ENCODE measurements around the gene AFF3.

AFF3 gene

GRCh38 chr2:99794414-99794813 is 348.0 kb downstream of the AFF3 start:
- DNase-seq (ENCODE audit: extremely low read depth, low read depth), result no peak
- TF ChIP-seq, protein P1, sequence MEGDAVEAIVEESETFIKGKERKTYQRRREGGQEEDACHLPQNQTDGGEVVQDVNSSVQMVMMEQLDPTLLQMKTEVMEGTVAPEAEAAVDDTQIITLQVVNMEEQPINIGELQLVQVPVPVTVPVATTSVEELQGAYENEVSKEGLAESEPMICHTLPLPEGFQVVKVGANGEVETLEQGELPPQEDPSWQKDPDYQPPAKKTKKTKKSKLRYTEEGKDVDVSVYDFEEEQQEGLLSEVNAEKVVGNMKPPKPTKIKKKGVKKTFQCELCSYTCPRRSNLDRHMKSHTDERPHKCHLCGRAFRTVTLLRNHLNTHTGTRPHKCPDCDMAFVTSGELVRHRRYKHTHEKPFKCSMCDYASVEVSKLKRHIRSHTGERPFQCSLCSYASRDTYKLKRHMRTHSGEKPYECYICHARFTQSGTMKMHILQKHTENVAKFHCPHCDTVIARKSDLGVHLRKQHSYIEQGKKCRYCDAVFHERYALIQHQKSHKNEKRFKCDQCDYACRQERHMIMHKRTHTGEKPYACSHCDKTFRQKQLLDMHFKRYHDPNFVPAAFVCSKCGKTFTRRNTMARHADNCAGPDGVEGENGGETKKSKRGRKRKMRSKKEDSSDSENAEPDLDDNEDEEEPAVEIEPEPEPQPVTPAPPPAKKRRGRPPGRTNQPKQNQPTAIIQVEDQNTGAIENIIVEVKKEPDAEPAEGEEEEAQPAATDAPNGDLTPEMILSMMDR (IDR thresholded peaks at IDR 0.05; ENCODE audit: low read depth, low read length), result no peak

GRCh38 chr2:99793022-99793421 is 349.4 kb downstream of the AFF3 start:
- TF ChIP-seq, protein P1 (IDR thresholded peaks at IDR 0.05; ENCODE audit: low read depth, low read length), result no peak
- DNase-seq (ENCODE audit: extremely low read depth, low read depth), result no peak

- no peak for DNase-seq (ENCODE audit: extremely low read depth, low read depth)
- TF ChIP-seq, protein P1 (IDR thresholded peaks at IDR 0.05; ENCODE audit: low read depth, low read length), result no peak
Measured at GRCh38 chr2:99789849-99790248, 352.5 kb downstream of the AFF3 start.

GRCh38 chr2:99787769-99788382 is 354.5 kb downstream of the AFF3 start:
- TF ChIP-seq, protein P1 (IDR thresholded peaks at IDR 0.05; ENCODE audit: low read depth, low read length), result no peak
- no peak for DNase-seq (ENCODE audit: extremely low read depth, low read depth)

- TF ChIP-seq, protein P1 (IDR thresholded peaks at IDR 0.05; ENCODE audit: low read depth, low read length), result no peak
- DNase-seq (ENCODE audit: extremely low read depth, low read depth), result no peak
Measured at GRCh38 chr2:99786636-99787390, 355.6 kb downstream of the AFF3 start.

GRCh38 chr2:99784946-99785345 is 357.4 kb downstream of the AFF3 start:
- TF ChIP-seq, protein P1 (IDR thresholded peaks at IDR 0.05; ENCODE audit: low read depth, low read length), result no peak
- DNase-seq (ENCODE audit: extremely low read depth, low read depth), result no peak

DNA sequence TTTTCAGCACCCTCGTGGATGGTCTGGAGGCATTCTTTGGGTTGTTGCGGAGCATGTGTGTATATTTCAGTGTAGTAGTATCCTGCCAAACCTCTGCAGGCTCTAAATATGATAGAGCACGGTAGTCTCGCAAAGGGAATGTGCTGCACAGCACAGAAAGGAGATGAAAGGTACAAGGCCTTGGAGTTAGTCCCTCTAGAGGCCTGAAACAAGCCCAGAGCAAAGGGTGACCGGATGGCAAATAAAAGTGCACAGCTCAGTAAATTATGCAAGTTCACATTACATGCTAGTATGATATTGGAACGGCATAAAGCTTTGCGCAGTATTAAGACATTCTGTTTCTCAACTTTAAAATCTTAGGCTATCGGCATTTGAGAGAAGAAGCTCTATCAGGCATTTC is 358.1 kb downstream of the AFF3 start:
- no peak for DNase-seq (ENCODE audit: extremely low read depth, low read depth)
- TF ChIP-seq, protein P1 (IDR thresholded peaks at IDR 0.05; ENCODE audit: low read depth, low read length), result no peak

All from AG09319 (cell line).